OCI-LY1 (cell line): ENCODE results near the gene AHDC1.

Experiments
- H2AFZ ChIP-seq: fragments of 200-600 bp; sonication (generic), shearing (Covaris generic); 2 replicates; pipeline ENCODE4 v1.6.0; 2014; ENCODE audit warnings: antibody characterized with exemption, mild to moderate bottlenecking, low read length
- H3F3A ChIP-seq: fragments of 200-600 bp; sonication (generic), shearing (Covaris generic); 2 replicates; pipeline ENCODE4 v1.6.0; 2014; ENCODE audit warnings: mild to moderate bottlenecking, antibody characterized with exemption, low read length, moderate library complexity; ENCODE audit not compliant: insufficient read depth
- H3K27ac ChIP-seq: fragments of 200-600 bp; sonication (generic); 2 replicates; pipeline ENCODE4 v1.5.1; 2014; ENCODE audit warnings: low read length, mixed run types, mild to moderate bottlenecking, low read depth; ENCODE audit not compliant: poor library complexity, severe bottlenecking
- H3K27me3 ChIP-seq: fragments of 200-600 bp; sonication (generic); 2 replicates; pipeline ENCODE4 v1.6.0; 2014; ENCODE audit warnings: antibody characterized with exemption, mild to moderate bottlenecking, low read length, moderate library complexity; ENCODE audit not compliant: insufficient read depth
- H3K36me3 ChIP-seq: fragments of 200-600 bp; sonication (generic); 2 replicates; pipeline ENCODE4 v1.6.1; 2014; ENCODE audit warnings: mild to moderate bottlenecking, antibody characterized with exemption, low read length, moderate library complexity, mixed read lengths; ENCODE audit not compliant: insufficient read depth
- H3K4me1 ChIP-seq: fragments of 200-600 bp; sonication (generic); 2 replicates; pipeline ENCODE4 v1.5.1; 2014; ENCODE audit warnings: mild to moderate bottlenecking, low read length, moderate library complexity; ENCODE audit not compliant: insufficient read depth, severe bottlenecking
- H3K4me2 ChIP-seq: fragments of 200-600 bp; sonication (generic), shearing (Covaris generic); 2 replicates; pipeline ENCODE4 v1.6.1; 2014; ENCODE audit warnings: low read length
- H3K4me3 ChIP-seq: fragments of 200-600 bp; sonication (generic); 2 replicates; pipeline ENCODE4 v1.5.1; 2014; ENCODE audit warnings: low read length, low read depth, mild to moderate bottlenecking, mixed read lengths; ENCODE audit not compliant: poor library complexity, severe bottlenecking
- H3K79me2 ChIP-seq: fragments of 200-600 bp; shearing (Covaris generic); 2 replicates; pipeline ENCODE4 v1.6.1; 2016; ENCODE audit warnings: mixed run types, low read length, mixed read lengths; ENCODE audit not compliant: insufficient read depth
- H3K9ac ChIP-seq: fragments of 200-600 bp; sonication (generic), shearing (Covaris generic); 2 replicates; pipeline ENCODE4 v1.6.1; 2014; ENCODE audit warnings: mild to moderate bottlenecking, low read length, mixed read lengths
- H3K9me2 ChIP-seq: fragments of 200-600 bp; sonication (generic), shearing (Covaris generic); 2 replicates; pipeline ENCODE4 v1.6.1; 2014; ENCODE audit warnings: low read depth, mild to moderate bottlenecking, low read length, mixed read lengths
- H3K9me3 ChIP-seq: fragments of 200-600 bp; shearing (Covaris generic); 2 replicates; pipeline ENCODE4 v1.6.1; 2014; ENCODE audit warnings: low read length, mixed read lengths
- H4K20me1 ChIP-seq: fragments of 200-600 bp; sonication (generic), shearing (Covaris generic); 2 replicates; pipeline ENCODE4 v1.6.0; 2016; ENCODE audit warnings: mild to moderate bottlenecking, low read length; ENCODE audit not compliant: insufficient read depth
- CTCF ChIP-seq: fragments of 200-600 bp; sonication (generic), shearing (Covaris generic); IDR thresholded peaks from 2 replicates; pipeline ENCODE4 v1.5.1; 2017; ENCODE audit warnings: mild to moderate bottlenecking, antibody characterized with exemption, low read length, moderate library complexity, mixed read lengths
- EZH2 ChIP-seq: fragments of 200-600 bp; sonication (generic), shearing (Covaris generic); IDR thresholded peaks from 2 replicates; pipeline ENCODE4 v1.8.0; 2017; ENCODE audit warnings: borderline replicate concordance, mixed run types, mild to moderate bottlenecking, antibody characterized with exemption, low read length, moderate library complexity, mixed read lengths

The AHDC1 gene

GRCh38 chr1:27591622-27592021, 12.3 kb downstream of the AHDC1 start:
- Histone ChIP-seq H4K20me1 (no peaks in the 10 kb centered on the region), H3K79me2 (no peaks in the 10 kb centered on the region), H3K9ac (no peak overlapping the region), H3K9me2 (no peaks in the 10 kb centered on the region), H3K4me2 (no peak overlapping the region), H3K4me3 (no peak overlapping the region), H3K27ac (no peak overlapping the region), H3K4me1 (no peaks in the 10 kb centered on the region), H3F3A (no peaks in the 10 kb centered on the region), H3K36me3 (no peaks in the 10 kb centered on the region), H3K27me3 (no peaks in the 10 kb centered on the region), H2AFZ (no peak overlapping the region), H3K9me3 (no peaks in the 10 kb centered on the region)
- TF ChIP-seq CTCF (no peak), EZH2 (no peak)

- Histone ChIP-seq H4K20me1 (no peaks in the 10 kb centered on the region), H3K4me3 (no peak overlapping the region), H3K4me2 (no peak overlapping the region), H3K36me3 (no peaks in the 10 kb centered on the region), H3K79me2 (no peaks in the 10 kb centered on the region), H3K4me1 (no peaks in the 10 kb centered on the region), H3K27ac (no peak overlapping the region), H3K9me2 (no peaks in the 10 kb centered on the region), H3K9me3 (no peaks in the 10 kb centered on the region), H3F3A (no peaks in the 10 kb centered on the region), H3K27me3 (no peaks in the 10 kb centered on the region), H3K9ac (no peak overlapping the region), H2AFZ (no peak overlapping the region)
- TF ChIP-seq CTCF (no peak), EZH2 (no peak)
These were observed 12.9 kb downstream of the AHDC1 start for GRCh38 chr1:27590917-27591508.

- H3K36me3 ChIP-seq = no peaks in the 10 kb centered on the region
- no peaks in the 10 kb centered on the region for H3K4me1 ChIP-seq
- no peaks in the 10 kb centered on the region for H4K20me1 ChIP-seq
- no peak overlapping the region for H2AFZ ChIP-seq
- TF ChIP-seq CTCF = no peak
- H3K79me2 ChIP-seq = no peaks in the 10 kb centered on the region
- H3K4me3 ChIP-seq = no peak overlapping the region
- no peak overlapping the region for H3K4me2 ChIP-seq
- H3K9ac ChIP-seq = no peak overlapping the region
- H3K27ac ChIP-seq = no peak overlapping the region
- H3K9me3 ChIP-seq = no peaks in the 10 kb centered on the region
- no peaks in the 10 kb centered on the region for H3K27me3 ChIP-seq
- no peaks in the 10 kb centered on the region for H3F3A ChIP-seq
- no peaks in the 10 kb centered on the region for H3K9me2 ChIP-seq
These were observed 14.0 kb downstream of the AHDC1 start for GRCh38 chr1:27589841-27590426.
